Stimulated activated CD8-positive, alpha-beta memory T cell treated with anti-CD3 and anti-CD28 coated beads, Interleukin-4, amount 100 ng/mL, for 24 hours (primary cell): ENCODE data around the gene CD69.
A peak's percentile ranks its signal among the peaks of the same experiment; 100 is the strongest.
"Not testable (repeated sequence)": the region's sequence is repeated elsewhere in the genome, so short reads cannot be mapped to it uniquely, and the experiment has no call there.

ENCODE experiments used
- DNase-seq: peaks from one replicate; pipeline ENCODE4 v3.0.0-alpha.2; 2020; ENCODE audit warnings: low read depth

CD69 gene

DNA sequence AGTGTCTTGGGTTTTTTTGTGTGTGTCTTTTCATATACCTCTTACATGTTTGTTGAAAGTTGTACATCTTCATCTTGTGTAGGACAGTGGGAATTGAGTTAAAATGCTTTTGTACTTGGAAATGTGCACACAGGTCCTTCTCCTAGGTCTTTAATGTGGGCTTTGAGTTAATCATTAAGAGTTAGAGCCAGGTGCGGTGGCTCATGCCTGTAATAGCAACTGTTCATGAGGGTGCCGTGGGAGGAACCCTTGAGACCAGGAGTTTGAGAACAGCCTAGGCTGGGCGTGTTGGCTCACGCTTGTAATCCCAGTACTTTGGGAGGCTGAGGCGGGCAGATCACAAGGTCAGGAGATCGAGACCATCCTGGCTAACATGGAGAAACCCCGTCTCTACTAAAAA, 41.7 kb downstream of the CD69 start:
- no peak for DNase-seq

DNA sequence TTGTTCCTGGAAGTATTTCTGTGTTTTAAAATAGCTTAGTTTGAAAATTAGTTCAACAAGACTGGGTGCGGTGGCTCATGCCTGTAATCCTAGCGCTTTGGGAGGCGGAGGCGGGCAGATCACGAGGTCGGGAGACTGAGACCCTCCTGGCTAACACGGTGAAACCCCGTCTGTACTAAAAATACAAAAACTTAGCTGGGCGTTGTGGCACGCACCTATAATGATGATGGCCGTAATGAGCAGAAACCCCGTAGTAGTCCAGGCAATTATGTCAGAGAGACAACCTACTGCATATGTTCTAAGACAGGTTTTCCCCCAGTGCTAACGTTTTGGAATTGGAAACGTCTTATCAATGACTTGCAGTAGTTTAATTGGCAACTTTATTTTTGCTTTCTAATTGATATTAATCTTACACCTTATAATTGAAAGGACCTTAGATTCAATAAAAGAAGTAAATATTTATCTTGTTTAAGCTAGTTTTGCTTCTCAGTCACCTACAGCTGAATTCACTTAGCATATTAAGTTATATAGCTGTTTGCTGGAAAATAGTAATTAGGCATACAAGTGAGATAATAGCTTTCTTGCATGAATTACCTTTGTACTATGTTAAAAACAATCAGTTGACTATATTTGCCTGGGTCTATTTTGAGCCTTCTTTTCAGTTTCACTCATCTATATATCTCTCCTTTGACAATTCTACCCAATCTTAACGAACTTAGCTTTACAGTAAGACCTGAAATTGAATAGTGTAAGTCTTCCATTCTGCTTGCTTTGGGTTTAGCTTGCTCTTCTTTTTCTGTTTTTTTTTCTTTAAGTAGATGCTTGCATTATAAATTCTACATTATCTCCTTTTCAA, 43.4 kb downstream of the CD69 start:
- DNase-seq = no peak

DNA sequence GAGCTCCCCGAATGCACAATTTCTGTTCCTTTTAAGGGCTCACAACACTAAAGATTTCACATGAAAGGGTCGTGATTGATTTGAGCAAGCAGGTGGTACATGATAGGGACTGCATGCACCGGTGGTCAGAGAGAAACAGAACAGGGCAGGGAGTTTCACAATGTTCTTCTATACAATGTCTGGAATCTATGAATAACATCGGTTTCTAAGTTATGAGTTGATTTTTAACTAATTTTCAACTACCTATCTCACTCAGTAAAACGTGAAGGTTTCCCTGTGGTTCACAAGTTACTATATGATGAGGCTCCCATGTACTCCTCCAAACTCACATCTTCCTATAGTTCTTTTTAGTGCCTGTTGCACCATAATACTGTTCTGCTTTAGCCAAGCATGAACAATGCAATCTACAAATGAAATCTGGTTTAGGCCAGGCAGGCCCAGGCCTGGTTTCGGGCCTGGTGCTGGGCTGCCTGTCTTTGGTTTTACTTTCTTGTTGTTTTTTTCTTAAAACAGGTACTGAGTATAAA, 47.6 kb downstream of the CD69 start:
- DNase-seq = not testable (repeated sequence)

DNA sequence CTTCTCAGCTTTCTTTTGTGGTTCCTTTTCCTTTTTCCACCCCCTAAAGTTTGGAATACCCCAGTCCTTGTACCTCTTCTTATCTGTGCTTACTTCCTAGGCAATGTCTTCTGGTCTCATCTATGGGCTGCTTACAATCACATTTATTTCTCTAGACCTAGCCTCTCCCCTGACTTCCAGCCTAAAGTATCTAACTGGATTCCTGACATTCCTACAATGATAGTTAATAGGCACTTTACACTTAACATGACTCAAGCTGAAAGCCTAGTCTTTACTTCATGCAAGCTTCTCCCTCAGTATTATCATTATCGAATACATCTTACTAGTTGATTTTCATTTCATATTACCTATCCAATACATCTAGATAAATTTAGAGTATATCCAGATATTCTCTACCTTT, 49.0 kb downstream of the CD69 start:
- no peak for DNase-seq

DNA sequence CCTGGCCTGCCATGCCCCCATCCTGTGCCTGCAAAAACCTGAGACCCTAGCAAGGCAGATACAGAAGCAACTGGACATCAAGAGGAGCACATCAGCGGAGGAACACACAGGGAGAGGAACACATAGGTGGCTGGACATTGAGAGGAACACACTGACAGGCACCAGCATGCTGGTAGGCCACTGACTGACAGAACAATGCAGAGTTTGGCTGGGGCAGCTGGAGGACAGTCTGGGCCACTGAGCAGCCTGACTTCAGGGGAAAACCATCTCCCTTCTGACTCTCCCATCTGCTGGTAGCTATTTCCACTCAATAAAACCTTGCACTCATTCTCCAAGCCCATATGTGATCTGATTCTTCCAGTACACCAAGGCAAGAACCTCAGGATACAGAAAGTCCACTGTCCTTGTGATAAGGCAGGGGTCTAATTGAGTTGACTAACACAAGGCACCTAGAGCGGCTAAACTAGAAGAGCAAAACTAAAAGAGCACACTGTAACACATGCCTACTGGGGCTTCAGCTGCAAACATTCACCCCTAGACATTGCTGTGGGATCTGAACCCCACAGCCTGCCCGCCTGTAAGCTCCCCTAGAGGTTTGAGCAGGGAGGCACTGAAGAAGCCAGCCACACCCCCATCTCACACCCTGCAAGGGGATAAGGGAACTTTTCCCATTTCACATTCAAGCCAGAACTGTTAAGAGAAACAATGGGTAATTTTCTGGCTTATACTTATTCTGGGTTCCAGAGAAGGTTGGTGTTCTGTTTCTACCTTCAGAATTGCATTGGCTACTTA, 49.9 kb downstream of the CD69 start:
- no peak for DNase-seq

DNA sequence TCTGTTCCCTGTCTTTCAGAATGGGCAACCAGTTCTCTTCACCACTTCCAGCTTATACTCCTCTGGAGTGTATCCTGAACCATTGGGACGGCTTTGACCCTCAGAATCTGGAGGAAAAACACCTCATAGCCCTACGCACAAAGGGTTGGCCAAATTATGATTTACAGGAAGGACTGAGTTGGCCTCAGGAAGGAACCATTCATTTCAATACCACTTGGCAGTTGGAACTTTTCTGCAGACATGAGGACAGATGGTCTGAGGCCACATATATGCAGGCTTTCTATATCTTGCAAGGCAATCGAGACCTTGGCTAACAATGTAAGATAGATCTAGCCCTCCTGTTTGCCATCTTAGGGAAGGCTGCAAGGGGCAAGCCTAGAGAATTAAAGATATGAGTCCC, 51.8 kb downstream of the CD69 start:
- DNase-seq = no peak

DNA sequence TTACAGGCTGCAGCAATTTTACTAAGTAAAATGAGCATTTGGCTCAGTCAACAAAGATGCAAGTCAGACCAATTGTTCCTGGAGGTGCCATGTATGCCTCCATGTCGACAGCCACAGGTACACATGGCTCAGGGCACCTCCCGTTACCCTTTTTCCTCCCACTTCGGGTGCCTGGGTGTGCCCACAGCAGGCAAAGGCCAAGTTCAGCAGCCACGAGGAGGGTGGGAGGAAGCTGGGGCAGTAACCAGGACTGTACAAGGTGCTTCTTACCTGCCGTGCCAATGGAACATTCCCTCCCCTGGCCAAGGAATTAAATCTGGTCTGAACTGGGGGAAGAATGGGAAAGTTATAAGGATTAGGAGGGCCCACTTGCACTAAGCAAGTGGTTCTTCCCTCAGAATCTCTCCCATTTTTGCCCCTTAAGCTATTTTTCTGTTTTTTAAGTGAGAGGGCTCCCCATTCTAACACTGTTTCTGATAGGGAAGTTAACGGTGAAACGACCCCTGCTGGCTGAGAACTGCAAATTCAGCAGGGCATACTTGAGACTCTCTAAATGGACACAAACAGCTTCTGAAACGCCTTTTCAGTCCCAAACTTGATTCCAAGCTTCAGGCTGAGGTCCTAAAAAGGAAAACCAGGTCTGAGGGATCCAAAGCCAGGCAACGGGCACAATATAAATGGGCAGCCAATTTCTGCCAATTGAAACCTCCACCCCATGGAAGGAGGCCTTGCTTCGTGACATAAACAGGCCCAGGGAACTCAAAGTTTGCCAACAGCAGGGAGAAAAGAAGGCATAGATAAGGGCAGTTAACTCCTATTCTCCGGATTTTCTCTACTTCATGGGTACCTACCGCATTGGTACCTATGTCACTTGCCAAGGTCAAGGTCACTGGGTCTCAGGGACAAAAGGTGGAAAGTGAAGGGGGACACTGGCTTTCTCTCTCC, 52.6 kb downstream of the CD69 start:
- DNase-seq = peak; percentile 34

DNA sequence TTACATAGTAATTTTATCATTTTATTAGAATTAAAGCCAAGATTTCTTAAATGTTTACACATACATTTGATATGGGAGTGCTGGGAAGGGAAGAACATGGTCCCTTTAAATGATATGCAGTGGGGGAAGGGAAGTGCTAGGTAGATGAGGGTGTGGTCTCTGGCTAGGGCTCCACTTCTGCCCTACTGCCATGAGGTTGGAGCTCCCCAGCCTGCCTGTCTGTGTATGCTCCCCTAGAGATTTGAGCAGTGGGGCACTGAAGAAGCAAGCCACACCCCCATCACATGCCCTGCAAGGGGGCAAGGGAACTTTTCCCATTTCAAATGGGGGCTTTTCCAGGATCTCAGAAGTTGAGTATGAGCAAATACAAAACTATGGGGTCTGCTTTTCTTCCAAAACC, 53.3 kb downstream of the CD69 start:
- no peak for DNase-seq

DNA sequence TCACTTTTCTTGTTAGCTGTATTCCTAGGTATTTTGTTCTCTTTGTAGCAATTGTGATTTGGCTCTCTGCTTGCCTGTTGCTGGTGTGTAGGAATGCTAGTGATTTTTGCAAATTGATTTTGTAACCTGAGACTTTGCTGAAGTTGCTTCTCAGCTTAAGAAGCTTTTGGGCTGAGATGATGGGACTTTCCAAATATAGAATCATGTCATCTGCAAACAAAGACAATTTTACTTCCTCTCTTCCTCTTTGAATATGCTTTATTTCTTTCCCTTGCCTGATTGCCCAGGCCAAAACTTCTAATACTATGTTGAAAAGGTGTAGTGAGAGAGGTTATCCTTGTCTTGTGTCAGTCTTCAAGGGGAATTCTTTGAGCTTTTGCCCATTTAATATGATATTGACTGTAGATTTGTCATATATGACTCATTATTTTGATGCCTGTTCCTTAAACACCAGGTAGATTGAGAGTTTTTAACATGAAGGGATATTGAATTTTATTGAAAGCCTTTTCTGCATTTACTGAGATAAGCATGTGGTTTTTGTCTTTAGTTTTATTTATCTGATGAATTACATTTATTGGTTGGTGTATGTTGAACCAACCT, 54.5 kb downstream of the CD69 start:
- no peak for DNase-seq

DNA sequence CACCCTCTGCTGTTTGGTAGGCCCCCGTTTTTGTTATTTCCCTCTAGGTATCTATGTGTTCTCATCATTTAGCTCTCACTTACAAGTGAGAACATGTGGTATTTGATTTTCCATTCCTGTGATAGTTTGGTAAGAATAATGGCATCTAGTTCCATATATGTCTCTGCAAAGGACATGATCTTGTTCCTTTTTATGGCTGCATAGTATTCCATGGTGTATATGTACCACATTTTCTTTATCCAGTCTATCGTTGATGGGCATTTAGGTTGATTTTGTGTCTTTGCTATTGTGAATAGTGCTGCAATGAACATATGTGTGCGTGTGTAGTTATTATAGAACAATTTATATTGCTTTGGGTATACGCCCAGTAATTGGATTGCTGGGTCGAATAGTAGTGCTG, 56.1 kb downstream of the CD69 start:
- not testable (repeated sequence) for DNase-seq
